ENCODE measurements around the gene RMC1.

The RMC1 gene

GRCh38 chr18:23462876-23463275 is 40.4 kb upstream of the RMC1 start:
- DNase-seq (ENCODE audit: low read depth) = no peak
- no peak for TF ChIP-seq CTCF (IDR thresholded peaks at IDR 0.05; ENCODE audit: low read depth, low read length, missing control alignments)
- no peak overlapping the region for H3K4me3 ChIP-seq (ENCODE audit: low read depth, low read length)

- no peak overlapping the region for H3K4me3 ChIP-seq (ENCODE audit: low read depth, low read length)
- no peak for TF ChIP-seq CTCF (IDR thresholded peaks at IDR 0.05; ENCODE audit: low read depth, low read length, missing control alignments)
- no peak for DNase-seq (ENCODE audit: low read depth)
Measured at GRCh38 chr18:23468753-23469459, 34.4 kb upstream of the RMC1 start.

GRCh38 chr18:23470620-23471387 is 32.5 kb upstream of the RMC1 start:
- DNase-seq (ENCODE audit: low read depth) = no peak

GRCh38 chr18:23471486-23471885 is 31.8 kb upstream of the RMC1 start:
- no peak for DNase-seq (ENCODE audit: low read depth)
- no peak overlapping the region for H3K4me3 ChIP-seq (ENCODE audit: low read depth, low read length)
- TF ChIP-seq CTCF (IDR thresholded peaks at IDR 0.05; ENCODE audit: low read depth, low read length, missing control alignments) = no peak

More at GRCh38 chr18:23470620-23471387, 32.5 kb upstream of the RMC1 start:
- no peak for TF ChIP-seq CTCF (IDR thresholded peaks at IDR 0.05; ENCODE audit: low read depth, low read length, missing control alignments)
- H3K4me3 ChIP-seq (ENCODE audit: low read depth, low read length) = no peak overlapping the region

GRCh38 chr18:23479829-23480505 is 23.3 kb upstream of the RMC1 start:
- DNase-seq (ENCODE audit: low read depth) = no peak
- no peak overlapping the region for H3K4me3 ChIP-seq (ENCODE audit: low read depth, low read length)
- no peak for TF ChIP-seq CTCF (IDR thresholded peaks at IDR 0.05; ENCODE audit: low read depth, low read length, missing control alignments)

- H3K4me3 ChIP-seq (ENCODE audit: low read depth, low read length) = no peak overlapping the region
- no peak for DNase-seq (ENCODE audit: low read depth)
- TF ChIP-seq CTCF (IDR thresholded peaks at IDR 0.05; ENCODE audit: low read depth, low read length, missing control alignments) = no peak
Measured at GRCh38 chr18:23484561-23485182, 18.6 kb upstream of the RMC1 start.
